GM19035 (cell line): ENCODE results near the gene NEURL4.

Experiments used
- ATAC-seq: cut with Tn5 transposase; IDR thresholded peaks from one replicate; pipeline ENCODE4 v1.9.1; 2021; ENCODE audit not compliant: unreplicated experiment

The NEURL4 gene

DNA sequence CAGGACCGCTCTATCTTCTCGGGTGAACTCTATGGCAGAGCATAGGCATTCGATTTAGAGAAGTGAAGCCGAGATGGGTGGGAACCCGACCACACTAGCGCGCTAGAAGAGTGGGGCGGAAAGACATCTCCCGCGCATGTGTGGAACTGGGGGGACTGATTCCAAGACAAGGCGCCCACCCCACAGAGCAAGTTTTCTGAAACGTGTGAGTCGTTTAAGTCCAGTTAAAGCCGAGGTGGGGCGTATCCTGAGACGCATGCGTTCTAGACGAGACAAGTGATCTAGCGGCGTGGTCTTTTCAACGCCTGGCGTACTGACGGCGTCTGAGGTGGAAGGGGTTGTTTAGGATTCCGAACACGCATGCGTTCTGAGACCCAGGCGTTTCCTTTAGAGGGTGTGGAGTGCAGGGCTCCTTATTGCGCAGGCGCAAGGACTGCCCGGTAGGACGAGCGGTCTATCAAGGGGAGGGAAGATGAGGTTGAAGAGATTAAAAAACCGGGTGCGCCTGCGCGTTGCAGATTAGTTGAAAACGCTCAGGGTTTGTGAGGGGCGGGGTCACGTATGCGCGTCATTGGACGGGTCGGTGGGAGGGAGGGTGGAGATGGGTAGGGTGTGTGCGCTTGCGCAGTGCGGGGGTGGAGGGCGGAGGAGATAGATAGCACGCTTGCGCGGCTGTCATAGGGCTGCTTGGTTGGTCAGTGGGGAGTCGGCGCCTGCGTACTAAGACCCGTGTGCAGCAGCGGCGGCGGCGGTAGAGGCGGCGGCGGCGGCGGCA lies 22.0 kb downstream of the NEURL4 start, which contains the start of gene EIF5A:
TSS of gene EIF5A (plus strand) at position 718 of the 775 bp plus-strand sequence. CDS start 2,008 bp downstream, outside the sequence.
- ATAC-seq: peak; percentile 71

DNA sequence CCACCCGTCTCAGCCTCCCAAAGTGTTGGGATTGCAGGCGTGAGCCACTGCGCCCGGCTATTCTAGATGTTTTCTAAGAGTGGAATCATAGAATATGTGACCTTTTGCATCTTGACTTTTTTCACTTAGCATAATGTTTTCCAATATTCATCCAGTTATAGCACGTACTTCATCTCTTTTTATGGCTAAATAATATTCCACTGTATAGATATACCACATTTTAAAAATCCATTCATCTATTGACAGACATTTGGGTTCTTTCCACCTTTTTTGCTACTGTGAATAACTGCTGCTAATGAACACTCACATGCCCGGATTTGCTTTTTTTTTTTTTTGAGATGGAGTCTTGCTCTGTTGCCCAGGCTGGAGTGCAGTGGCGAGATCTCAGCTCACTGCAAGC lies 25.0 kb downstream of the NEURL4 start:
- no peak for ATAC-seq

DNA sequence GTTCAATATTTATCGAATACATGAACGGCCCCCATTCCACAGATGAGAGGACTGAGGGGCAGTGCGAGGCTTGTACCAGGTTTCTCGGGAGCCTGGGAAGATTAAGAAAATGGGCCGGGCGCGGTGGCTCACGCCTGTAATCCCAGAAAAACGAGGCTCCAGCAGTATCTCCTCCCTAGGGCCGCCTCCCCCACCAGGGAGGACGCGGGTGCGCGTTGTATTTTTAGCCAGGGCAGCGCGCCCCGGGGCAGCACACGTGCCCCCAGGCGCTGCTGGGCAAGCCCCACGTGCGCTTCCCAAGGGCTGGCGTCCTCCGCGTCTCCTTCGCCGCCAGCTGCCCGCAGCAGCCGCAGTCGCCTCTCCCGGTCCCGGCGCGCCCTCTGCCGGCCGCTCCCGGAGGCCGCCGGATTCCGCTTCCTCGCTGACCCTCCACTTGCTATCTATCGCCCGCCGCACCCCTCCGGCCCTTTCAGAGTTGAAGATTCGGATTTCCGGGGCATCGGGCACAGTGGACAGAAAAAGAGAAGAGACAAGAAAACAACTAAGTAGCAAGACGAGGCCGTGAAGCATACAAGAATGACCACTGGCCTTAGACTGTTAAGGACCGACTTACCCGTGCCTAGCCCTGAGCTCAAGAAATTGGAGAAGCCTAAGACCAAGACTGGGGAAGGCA lies 32.8 kb downstream of the NEURL4 start:
- ATAC-seq: no peak

DNA sequence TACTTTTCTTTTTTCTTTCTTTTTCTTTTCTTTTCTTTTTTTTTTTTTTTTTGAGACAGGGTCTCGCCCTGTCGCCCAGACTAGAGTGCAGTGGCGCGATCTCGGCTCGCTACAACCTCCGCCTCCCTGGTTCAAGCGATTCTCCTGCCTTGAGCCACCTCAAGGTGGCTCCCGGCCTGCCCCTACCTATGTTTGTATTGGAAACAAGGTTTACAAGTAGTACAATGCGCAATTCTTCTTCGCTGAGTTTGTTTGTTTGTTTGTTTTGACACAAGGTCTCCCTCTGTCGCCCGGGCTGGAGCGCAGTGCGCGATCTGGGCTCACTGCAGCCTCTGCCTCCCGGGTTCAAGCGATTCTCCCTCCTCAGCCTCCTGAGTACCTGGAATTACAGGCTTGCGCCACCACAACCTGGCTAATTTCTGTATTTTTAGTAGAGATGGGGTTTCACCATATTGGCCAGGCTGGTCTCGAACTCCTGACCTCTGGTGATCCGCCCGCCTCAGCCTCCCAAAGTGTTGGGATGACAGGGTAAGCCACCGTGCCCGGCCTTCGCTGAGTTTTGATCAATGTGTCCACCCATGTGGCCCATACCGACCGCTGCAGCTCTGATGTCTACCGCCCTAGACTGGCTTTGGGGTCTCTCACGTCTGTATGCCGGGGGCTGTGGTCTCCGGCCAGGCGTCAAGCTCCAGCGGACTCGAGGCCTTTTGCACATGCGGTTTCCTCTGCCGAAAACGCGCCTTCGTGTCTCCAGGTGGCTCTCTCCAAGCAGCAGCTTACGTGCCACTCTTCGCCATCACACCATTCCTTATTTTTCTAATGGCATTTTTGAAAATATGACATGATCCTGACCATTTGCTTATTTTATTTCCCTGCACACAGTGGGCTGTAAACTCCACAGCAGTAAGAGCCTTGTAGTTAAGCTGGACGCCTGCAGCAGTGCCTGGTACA lies 33.6 kb downstream of the NEURL4 start:
- ATAC-seq: no peak

DNA sequence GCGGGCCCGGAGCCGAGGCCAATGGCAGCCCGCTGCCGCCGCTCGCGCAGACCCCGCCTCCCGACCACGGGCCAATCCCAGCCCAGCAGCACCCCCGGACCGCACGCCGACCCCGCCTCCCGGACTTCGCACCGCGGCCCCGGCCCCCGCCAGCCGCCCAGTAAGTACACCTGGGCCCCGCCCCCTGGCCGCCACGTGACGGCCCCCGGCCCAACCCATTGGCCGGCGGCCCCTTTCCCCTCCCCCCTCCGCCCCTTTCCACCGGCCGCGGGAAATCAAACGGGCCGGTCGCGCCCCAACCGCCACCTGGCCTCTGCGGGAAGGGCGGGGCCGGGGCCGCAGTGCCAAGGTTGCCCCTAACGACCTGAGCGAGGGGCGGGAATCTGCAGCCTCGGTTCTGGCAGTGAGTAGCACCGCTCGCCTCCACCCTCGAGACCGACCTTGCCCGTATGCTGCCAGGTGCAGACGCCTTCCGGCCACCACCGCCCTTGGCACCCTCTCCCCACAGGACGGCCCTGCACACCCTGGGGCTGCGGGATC lies 34.5 kb downstream of the NEURL4 start, which contains the start of gene YBX2:
TSS of gene YBX2 (minus strand) at position 26 of the 540 bp plus-strand sequence. CDS start 139 bp downstream, outside the sequence.
- ATAC-seq: no peak

DNA sequence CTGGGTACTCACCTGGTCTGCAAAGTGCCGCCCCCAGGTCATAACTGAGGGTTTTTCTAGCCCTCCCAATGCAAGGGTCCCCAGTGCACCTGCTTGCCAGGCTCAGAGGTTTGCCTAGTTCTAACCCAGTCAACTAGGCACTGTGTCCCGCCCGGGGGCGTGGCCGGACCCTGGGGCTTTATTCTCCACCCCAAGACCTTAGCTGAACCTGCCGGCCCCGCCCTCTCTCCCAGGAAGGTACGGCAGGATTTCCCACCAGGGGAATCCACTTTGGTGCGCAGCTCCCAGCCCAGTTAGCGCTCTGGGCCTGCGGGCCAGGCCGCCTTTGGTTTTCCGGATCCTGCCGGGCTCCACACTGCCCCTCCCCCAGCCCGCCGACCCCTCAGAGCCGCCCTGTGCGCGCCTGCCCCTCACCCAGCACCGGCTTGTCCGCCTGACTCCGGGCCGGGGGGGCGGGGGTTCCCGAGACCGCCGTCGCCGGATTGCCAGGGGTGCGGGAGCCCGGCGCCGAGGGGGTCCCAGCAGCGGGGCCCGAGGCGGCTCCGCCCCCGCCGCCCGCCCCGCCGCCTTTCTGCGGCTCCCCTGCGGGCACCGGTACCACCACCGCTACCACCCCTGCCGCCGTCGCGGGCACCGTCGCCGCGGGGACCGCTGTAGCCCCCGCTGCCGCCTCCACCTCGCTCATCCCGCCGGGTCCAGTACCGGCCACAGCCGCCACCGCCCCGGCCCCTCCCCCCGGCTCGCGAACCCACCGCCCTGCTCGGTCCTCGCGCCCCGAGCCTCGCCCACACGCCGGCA lies 35.1 kb downstream of the NEURL4 start:
- no peak for ATAC-seq

DNA sequence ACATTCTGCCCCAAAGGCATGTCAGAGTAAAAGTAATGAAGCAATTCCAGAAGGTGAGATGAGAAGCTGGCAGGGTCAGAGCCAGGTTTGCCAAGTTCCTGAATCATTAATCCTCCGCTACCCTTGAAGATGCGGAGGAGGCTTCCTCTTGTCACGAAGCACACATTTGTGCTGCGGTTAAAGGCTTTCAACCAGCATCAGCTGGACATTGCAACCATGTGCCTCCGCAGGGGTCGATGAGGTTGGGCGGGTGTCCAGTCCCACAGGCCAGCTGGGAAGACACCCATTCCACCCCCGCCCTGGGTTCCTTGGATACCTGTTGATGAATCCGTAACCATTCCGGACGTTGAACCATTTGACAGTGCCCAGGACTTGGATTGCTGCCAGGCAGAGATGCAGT lies 36.0 kb downstream of the NEURL4 start:
- no peak for ATAC-seq

DNA sequence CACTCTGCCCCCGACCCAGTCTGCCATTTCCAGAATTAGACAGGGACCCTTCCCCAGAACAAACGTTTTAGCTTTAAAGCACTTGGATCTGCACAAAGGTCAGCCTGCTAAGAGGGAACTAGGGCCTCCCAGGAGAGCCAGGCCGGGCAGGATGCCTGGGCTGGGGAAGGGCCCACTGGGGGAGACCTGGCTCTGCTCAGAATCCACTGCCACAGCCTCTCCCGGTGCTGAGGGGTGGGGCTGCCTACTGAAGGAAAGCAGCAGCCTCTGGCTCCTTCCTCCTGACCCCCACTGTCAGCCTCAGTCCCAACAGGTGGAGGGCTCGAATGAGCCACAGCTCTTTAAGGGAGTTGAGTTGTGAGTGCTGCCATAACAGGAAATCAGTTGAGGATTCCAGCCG lies 36.4 kb downstream of the NEURL4 start:
- ATAC-seq: no peak

DNA sequence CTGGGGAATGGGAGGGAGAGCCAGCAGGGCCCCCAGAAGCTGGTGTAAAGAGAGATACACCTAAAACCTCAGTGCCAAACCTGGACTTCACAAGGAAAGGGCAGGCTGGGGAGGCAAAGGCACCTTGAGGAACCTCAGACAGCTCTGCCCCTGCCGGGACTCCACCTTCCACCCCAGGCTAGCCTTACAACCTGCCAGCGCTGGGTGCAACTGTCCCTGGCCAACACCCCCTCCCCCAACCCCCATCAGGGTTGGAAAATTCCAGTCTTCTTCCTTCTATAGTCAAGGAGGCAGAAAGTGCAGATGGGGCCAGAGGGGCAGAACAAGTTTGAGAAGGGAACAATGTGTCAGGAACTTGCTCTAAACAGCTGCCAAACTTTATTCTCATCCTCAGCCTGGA lies 36.9 kb downstream of the NEURL4 start:
- no peak for ATAC-seq

DNA sequence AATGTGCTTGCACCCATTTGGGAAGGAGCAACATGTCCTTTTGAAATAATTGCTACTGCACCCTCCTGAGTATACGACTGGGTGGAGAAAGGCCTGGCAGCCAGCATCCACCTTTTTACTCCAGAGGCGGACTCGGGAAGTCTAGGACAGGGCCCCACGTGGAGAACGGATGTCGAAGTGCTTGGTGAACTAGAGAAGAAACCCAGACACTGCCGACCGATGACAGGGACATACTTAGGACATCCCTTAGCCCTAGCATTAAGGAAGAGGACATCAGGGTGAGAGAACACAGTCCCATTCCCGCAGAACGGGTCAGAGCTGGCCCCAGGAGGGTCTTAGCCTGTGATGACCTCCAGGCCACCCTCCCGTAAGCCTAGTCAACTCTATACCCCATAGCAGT lies 38.5 kb downstream of the NEURL4 start:
- no peak for ATAC-seq

DNA sequence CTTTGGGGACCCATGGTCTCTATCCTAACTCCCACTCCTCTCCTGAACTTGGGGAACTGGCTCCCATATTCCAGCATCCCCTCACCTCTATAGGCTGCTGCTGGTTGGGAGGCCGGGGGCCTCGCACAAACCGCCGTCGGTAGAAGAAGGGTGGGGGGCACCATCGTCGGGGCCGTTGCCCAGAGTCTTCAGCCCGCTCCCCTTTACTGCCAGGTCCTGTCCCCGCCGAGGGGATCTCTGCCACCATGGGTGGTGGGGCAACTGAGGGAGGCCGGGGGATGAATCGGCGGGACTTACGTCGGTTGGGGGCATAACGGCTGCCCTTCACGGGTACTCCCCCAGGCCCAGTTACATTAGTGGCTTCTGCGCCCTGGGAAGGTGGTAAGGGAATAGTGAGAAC lies 39.0 kb downstream of the NEURL4 start:
- no peak for ATAC-seq

DNA sequence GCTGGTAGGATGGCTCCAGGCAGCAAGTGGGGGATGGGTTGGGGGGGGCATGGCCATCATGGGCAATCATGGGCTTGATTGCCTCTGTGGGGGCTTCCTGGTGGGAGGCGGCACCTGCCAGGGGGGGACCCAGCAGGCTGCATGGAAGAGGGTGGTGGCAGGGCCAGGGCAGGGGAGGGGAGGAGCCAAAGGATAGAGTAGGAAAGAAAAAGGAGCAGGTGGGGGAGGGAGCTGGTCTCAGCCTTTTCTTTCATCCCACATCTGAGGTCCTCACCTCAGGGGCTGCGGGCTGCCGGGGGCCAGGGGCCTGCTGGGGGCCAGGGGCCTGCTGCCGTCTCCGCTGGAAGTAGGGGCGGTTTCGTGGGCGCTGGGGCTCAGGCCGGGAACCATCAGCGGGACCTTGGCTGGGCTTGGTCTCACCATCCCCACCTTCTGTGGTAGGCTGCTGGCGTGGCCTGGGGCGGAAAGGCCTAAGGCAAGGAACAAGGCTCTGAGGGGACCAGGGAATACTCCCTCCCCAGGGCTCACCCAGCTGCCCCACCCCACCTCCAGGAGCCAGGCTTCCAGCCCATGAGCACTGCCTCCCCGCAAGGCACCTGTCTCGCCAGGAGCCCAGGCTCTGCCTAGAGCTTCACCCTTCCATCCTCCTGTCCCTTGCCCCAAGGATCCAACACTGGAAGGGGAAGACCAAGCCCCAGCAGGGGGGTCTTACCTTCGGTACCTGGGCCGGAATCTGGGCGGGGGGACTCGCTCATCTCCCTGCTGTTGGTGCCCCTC lies 39.7 kb downstream of the NEURL4 start:
- no peak for ATAC-seq

DNA sequence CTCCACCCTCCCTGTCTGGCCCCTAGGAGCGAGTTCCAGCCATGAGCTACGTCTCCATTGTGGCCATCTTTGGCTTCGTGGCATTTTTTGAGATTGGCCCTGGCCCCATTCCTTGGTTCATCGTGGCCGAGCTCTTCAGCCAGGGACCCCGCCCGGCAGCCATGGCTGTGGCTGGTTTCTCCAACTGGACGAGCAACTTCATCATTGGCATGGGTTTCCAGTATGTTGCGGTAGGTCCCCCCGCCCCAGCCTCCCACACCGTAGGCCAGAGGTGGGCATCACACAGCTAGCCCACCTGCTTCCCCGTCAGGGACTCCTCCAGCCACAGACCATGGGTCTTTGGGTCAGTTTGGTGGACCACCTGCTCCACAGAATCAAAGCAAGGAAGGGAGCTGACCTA lies 43.5 kb downstream of the NEURL4 start:
- no peak for ATAC-seq

DNA sequence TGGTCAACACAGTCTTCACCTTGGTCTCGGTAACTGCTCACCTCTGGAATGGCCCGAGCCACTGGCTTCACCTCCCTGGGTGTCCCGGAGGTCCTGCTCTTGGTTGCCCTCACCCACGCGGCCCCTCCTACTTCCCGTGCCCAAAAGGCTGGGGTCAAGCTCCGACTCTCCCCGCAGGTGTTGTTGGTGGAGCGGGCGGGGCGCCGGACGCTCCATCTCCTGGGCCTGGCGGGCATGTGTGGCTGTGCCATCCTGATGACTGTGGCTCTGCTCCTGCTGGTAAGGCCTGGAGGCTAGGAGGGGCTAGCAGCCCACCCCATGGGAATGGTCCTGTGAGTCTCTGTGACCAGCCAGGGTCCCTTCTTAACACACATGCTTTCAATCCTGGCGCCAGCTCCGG lies 44.2 kb downstream of the NEURL4 start:
- no peak for ATAC-seq

DNA sequence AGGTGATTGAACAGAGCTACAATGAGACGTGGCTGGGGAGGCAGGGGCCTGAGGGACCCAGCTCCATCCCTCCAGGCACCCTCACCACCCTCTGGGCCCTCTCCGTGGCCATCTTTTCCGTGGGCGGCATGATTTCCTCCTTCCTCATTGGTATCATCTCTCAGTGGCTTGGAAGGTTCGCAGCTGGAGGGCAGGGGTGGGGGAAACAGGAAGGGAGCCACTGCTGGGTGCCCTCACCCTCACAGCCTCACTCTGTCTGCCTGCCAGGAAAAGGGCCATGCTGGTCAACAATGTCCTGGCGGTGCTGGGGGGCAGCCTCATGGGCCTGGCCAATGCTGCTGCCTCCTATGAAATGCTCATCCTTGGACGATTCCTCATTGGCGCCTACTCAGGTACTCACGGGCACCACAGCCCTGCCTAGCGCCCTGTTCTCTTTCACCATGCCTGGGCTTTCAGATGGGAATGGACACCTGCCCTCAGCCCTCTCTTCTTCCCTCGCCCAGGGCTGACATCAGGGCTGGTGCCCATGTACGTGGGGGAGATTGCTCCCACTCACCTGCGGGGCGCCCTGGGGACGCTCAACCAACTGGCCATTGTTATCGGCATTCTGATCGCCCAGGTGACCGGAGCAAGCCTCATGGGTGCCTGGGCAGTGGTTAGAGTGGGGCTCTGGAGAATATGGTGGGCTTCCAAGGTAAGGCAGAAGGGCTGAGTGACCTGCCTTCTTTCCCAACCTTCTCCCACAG lies 45.5 kb downstream of the NEURL4 start:
- no peak for ATAC-seq

DNA sequence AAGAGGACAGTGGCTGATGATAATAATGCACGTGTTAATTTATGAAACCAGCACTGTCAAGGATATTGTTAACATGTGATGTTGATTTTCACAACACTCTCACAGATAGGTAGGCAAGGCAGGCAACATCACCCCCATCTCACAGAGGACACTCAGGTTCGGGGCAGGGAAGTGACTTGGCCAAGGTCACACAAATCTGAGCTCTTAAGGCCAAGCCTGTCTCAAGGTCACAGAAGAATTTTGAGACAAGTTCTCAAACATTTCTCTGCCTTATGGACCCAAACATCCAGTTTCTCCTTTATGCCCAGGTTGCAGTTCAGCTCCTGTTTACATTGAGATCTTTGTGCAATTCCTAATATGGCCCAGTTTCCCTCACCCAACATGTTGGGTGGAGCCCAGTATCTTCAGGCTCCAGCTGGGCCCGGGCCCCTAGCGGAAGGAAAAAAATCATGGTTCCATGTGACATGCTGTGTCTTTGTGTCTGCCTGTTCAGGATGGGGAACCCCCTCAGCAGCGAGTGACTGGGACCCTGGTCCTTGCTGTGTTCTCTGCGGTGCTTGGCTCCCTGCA lies 46.3 kb downstream of the NEURL4 start:
- ATAC-seq: no peak

DNA sequence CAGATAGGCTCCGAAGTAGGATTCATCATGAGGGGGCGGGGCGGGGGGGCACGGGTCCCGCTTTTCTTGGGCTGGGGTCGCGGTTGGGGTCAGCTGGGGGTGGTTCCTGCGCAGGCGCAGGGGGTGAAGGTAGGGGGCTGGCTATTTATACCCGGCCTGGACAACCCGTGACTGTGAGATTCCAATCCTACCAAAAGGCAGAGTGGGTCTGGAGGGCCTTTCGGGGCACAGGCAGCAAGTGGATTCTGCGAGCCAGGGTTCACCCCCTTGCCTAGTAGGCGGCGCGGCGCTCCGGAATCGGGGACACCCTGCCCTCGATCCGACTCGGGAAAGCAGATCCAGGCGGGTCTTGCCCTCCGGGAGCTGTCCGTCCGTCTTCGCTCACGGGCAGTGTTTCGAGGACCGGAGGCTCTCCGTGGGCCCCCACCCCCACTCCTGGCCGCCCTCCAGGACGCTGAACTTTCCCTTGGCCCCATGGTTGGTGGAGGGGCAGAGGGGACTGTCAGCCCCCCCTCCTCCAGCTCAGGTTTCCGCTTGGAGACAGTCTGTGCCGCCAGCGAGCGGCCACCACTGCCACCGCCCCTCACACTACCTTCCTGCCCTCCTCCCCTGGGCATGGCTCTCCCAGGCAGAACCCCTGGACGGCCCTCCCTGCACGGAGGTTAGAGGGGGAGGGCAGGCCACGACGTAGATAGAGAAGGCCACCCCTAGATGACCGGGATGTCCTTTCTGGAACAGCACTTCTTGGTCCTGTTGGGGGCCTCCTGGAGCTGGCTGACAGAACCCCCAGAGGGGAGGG lies 47.0 kb downstream of the NEURL4 start:
- no peak for ATAC-seq
